ENCODE data around the gene EMC7.

GRCh38 chr15:34111488-34111887 is 9.8 kb upstream of the EMC7 start:
- TF ChIP-seq CTCF (IDR thresholded peaks at IDR 0.05) = no peak
- no peak for TF ChIP-seq POLR2AphosphoS5 (IDR thresholded peaks at IDR 0.05)
- TF ChIP-seq POLR2A (IDR thresholded peaks at IDR 0.05) = no peak
- TF ChIP-seq EP300 (IDR thresholded peaks at IDR 0.05) = no peak
